Neural cell (in vitro differentiated cells): ENCODE data around the gene COPS7A. TPM values are rescaled to one million over a fixed set of nuclear protein-coding genes. Genes with fewer than 3 reads are reported as not detected.

Experiments used
- H2AFZ ChIP-seq: fragments of 200-600, 300-800 bp; sonication (generic), shearing (Covaris generic); 2 replicates; pipeline ENCODE4 v1.6.0; 2014; ENCODE audit warnings: low read depth, mild to moderate bottlenecking, antibody characterized with exemption, low read length, moderate library complexity
- H3F3A ChIP-seq: fragments of 200-600 bp; shearing (Covaris generic); 2 replicates; pipeline ENCODE4 v1.6.1; 2016; ENCODE audit warnings: mild to moderate bottlenecking, moderate library complexity, mixed read lengths, antibody characterized with exemption, low read length; ENCODE audit not compliant: insufficient read depth, poor library complexity, severe bottlenecking
- H3K27ac ChIP-seq: fragments of 200-600, 300-800 bp; sonication (generic), shearing (Covaris generic); 2 replicates; pipeline ENCODE4 v1.5.1; 2014; ENCODE audit warnings: mild to moderate bottlenecking, low read length, moderate library complexity
- H3K27me3 ChIP-seq: fragments of 300-800, 200-600 bp; sonication (generic), shearing (Covaris generic); 2 replicates; pipeline ENCODE4 v1.6.0; 2014; ENCODE audit warnings: mild to moderate bottlenecking, low read depth, low read length, moderate library complexity; ENCODE audit not compliant: insufficient read depth
- H3K36me3 ChIP-seq: fragments of 300-800, 200-600 bp; sonication (generic), shearing (Covaris generic); 2 replicates; pipeline ENCODE4 v1.5.1; 2014; ENCODE audit warnings: mild to moderate bottlenecking, antibody characterized with exemption, low read length, moderate library complexity; ENCODE audit not compliant: insufficient read depth
- H3K4me2 ChIP-seq: fragments of 300-800, 200-600 bp; sonication (generic), shearing (Covaris generic); 2 replicates; pipeline ENCODE4 v1.6.0; 2014; ENCODE audit warnings: mild to moderate bottlenecking, low read length
- H3K4me3 ChIP-seq: fragments of 300-800, 200-600 bp; sonication (generic), shearing (Covaris generic); 2 replicates; pipeline ENCODE4 v1.5.1; 2014; ENCODE audit warnings: mild to moderate bottlenecking, low read length, moderate library complexity
- H3K79me2 ChIP-seq: fragments of 200-600 bp; shearing (Covaris generic); replicated peaks from 2 replicates; pipeline ENCODE4 v1.6.0; 2014; ENCODE audit warnings: mild to moderate bottlenecking, low read length, moderate library complexity; ENCODE audit not compliant: insufficient read depth
- H3K9ac ChIP-seq: fragments of 300-800, 200-600 bp; sonication (generic), shearing (Covaris generic); 2 replicates; pipeline ENCODE4 v1.6.1; 2016; ENCODE audit warnings: mild to moderate bottlenecking, low read length, mixed read lengths
- H3K9me2 ChIP-seq: fragments of 200-600 bp; shearing (Covaris generic); 2 replicates; pipeline ENCODE4 v1.6.1; 2016; ENCODE audit warnings: mild to moderate bottlenecking, low read length, mixed read lengths; ENCODE audit not compliant: insufficient read depth
- H3K9me3 ChIP-seq: fragments of 200-600, 300-800 bp; sonication (generic), shearing (Covaris generic); 2 replicates; pipeline ENCODE4 v1.6.1; 2016; ENCODE audit warnings: mild to moderate bottlenecking, mixed run types, low read length, moderate library complexity, mixed read lengths
- H4K20me1 ChIP-seq: fragments of 200-600 bp; shearing (Covaris generic); 2 replicates; pipeline ENCODE4 v1.6.1; 2016; ENCODE audit warnings: mild to moderate bottlenecking, mixed run types; ENCODE audit not compliant: insufficient read depth
- CTCF ChIP-seq: fragments of 450-650 bp; IDR thresholded peaks from 2 replicates; pipeline ENCODE4 v1.5.1; 2014; ENCODE audit warnings: antibody characterized with exemption, mild to moderate bottlenecking, moderate library complexity; ENCODE audit not compliant: poor library complexity, severe bottlenecking
- EP300 ChIP-seq: fragments of 450-650 bp; conservative IDR thresholded peaks from 2 replicates; pipeline ENCODE4 v1.6.1; 2014; ENCODE audit warnings: antibody characterized with exemption, mild to moderate bottlenecking, moderate library complexity; ENCODE audit not compliant: poor library complexity, severe bottlenecking
- EZH2 ChIP-seq: fragments of 200-600, 300-800 bp; shearing (Covaris generic), sonication (generic); IDR thresholded peaks from 2 replicates; pipeline ENCODE4 v1.6.1; 2014; ENCODE audit warnings: antibody characterized with exemption, low read length, borderline replicate concordance, mild to moderate bottlenecking; ENCODE audit not compliant: insufficient read depth, poor library complexity, severe bottlenecking
- MXI1 ChIP-seq: fragments of 450-650 bp; conservative IDR thresholded peaks from 2 replicates; pipeline ENCODE4 v1.6.1; 2014; ENCODE audit warnings: antibody characterized with exemption, mild to moderate bottlenecking; ENCODE audit not compliant: poor library complexity, severe bottlenecking
- POLR2AphosphoS5 ChIP-seq: IDR thresholded peaks from 2 replicates; pipeline ENCODE4 v1.6.1; 2012
- RAD21 ChIP-seq: fragments of 450-650 bp; conservative IDR thresholded peaks from 2 replicates; pipeline ENCODE4 v1.6.1; 2014; ENCODE audit warnings: antibody characterized with exemption, mild to moderate bottlenecking, moderate library complexity
- REST ChIP-seq: IDR thresholded peaks from 2 replicates; pipeline ENCODE4 v1.6.1; 2012; ENCODE audit warnings: borderline replicate concordance
- SMC3 ChIP-seq: fragments of 450-650 bp; conservative IDR thresholded peaks from 2 replicates; pipeline ENCODE4 v1.6.1; 2014; ENCODE audit warnings: antibody characterized with exemption, mild to moderate bottlenecking, moderate library complexity; ENCODE audit not compliant: poor library complexity
- TAF1 ChIP-seq: IDR thresholded peaks from 2 replicates; pipeline ENCODE4 v1.6.1; 2012; ENCODE audit warnings: low read depth
- polyA plus RNA-seq: library from polyadenylated mRNA; depleted of rRNA; stranded (reverse); fragments of >200 nt; gene quantifications from 2 replicates; pipeline ENCODE4 v1.2.3, GENCODE V29; 2014

Gene COPS7A
- polyA plus RNA-seq, 1 donor from 2014 or later: 45.8 TPM

- Histone ChIP-seq H2AFZ (peak overlapping the region; percentile 77), H3K27ac (peak overlapping the region; percentile 100), H3K27me3 (no peaks in the 10 kb centered on the region), H3K9ac (peak overlapping the region; percentile 100), H4K20me1 (no peaks in the 10 kb centered on the region), H3F3A (no peaks in the 10 kb centered on the region), H3K36me3 (peaks cover 7% of the 10 kb centered on the region), H3K79me2 (peaks cover 20% of the 10 kb centered on the region), H3K4me3 (peak overlapping the region; percentile 99), H3K9me2 (no peaks in the 10 kb centered on the region), H3K9me3 (no peaks in the 10 kb centered on the region), H3K4me2 (peak overlapping the region; percentile 82)
- TF ChIP-seq TAF1 (no peak), POLR2AphosphoS5 (peak; percentile 38), EZH2 (no peak), REST (peak; percentile 49), RAD21 (peak; percentile 54), SMC3 (peak; percentile 78), EP300 (no peak), CTCF (peak; percentile 71)
Measured at GRCh38 chr12:6752167-6752920, 28.5 kb downstream of the COPS7A start.

- no peaks in the 10 kb centered on the region for H3K36me3 ChIP-seq
- H3K27me3 ChIP-seq: no peaks in the 10 kb centered on the region
- H3K9ac ChIP-seq: peak within 1 kb of the TSS; percentile 100
- no peaks in the 10 kb centered on the region for H3K9me3 ChIP-seq
- no peaks in the 10 kb centered on the region for H3K9me2 ChIP-seq
- H3K79me2 ChIP-seq: peaks cover 20% of the 10 kb centered on the region
- H3F3A ChIP-seq: no peaks in the 10 kb centered on the region
- peak within 1 kb of the TSS; percentile 97 for H3K4me2 ChIP-seq
- peak within 1 kb of the TSS; percentile 99 for H3K4me3 ChIP-seq
- H4K20me1 ChIP-seq: no peaks in the 10 kb centered on the region
- H3K27ac ChIP-seq: peak within 1 kb of the TSS; percentile 100
- peak within 1 kb of the TSS; percentile 77 for H2AFZ ChIP-seq
- TF ChIP-seq SMC3: no peak
- TF ChIP-seq POLR2AphosphoS5: peak; percentile 96
- peak; percentile 87 for TF ChIP-seq REST
- TF ChIP-seq MXI1: peak; percentile 62
- TF ChIP-seq EP300: peak; percentile 38
- no peak for TF ChIP-seq EZH2
- peak; percentile 99 for TF ChIP-seq CTCF
- TF ChIP-seq TAF1: no peak
Measured at GRCh38 chr12:6752921-6753771, 29.3 kb downstream of the COPS7A start, which contains the start of gene MLF2. MLF2 (minus strand) TSS chr12:6753141; CDS start chr12:6752334, 807 bp downstream.
